GM18870 (cell line): ENCODE measurements around the gene PTGDR2.

Experiments
- ATAC-seq: cut with Tn5 transposase; IDR thresholded peaks from one replicate; pipeline ENCODE4 v1.9.1; 2021; ENCODE audit warnings: moderate library complexity; ENCODE audit not compliant: unreplicated experiment

The PTGDR2 gene

DNA sequence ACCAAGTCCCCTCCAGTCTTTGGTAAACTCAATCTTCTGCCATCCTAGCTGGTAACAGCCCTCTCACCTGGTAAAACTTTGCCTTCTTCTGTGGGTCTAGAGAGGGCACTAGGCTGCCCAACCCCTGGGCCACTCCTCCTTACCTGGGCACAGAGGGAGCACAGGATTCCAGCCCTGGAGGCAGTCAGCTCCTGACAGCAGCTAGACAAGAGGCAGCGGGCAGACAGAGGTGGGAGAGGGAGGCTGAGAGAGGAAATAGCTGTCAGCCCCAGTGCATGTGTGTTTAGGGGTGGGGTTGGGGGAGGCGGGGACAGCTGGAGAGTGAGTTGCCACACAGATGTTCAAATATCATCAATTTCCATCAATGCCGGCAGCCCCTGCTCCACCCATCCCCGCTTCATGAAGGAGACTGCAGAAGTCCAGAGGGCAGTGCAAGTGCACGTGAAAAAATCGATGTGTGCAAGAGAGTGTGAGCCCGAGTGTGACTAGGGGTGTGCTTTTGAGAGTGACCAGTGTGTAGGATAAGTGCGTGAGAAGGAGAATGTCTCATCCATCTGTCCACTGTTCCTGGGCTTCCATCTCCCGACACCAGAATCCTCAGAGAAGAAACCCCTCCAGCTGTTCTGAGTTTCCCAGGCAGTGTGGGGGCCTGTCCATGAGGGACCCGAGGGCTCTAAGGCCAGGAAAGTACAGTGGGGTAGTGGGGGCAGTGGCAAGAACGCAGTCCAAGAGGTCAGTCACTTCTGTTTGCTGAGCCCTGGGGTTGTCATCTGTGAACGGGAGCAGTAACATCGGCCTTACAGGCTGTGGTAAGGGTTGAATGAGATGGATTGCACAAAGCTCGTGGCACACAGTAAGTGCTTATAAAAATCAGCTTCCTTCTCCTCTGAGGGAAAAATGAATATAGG, at the start of gene PTGDR2:
TSS of gene PTGDR2 (minus strand) at position 225 of the 908 bp plus-strand sequence. CDS start 2,228 bp downstream, outside the sequence.
- no peak for ATAC-seq

GRCh38 chr11:60905047-60905446, 49.3 kb upstream of the PTGDR2 start:
- no peak for ATAC-seq

- no peak for ATAC-seq
These were observed 46.9 kb upstream of the PTGDR2 start for GRCh38 chr11:60902625-60903024.

GRCh38 chr11:60900673-60901404, 45.1 kb upstream of the PTGDR2 start:
- ATAC-seq = no peak

DNA sequence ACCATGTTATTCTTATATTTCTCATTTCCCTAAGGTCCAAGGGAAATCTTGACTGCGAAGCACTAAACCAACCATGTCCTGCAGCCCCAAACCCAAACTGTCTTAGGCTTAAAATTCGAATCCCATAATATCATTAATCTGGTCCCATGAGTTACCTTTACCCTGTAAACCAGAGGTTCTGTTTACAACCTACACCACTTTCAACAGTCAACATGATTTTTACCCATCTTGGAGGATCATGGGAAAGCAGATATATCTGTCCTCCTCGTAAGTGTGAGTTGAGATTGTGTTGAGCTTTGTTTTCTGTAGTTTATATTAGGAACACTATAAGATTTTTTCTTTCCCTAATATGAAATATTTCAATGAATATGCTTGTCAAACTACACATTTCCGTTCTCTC, 44.2 kb upstream of the PTGDR2 start:
- ATAC-seq = no peak

- ATAC-seq = no peak
These were observed 43.5 kb upstream of the PTGDR2 start for GRCh38 chr11:60899046-60899936.

DNA sequence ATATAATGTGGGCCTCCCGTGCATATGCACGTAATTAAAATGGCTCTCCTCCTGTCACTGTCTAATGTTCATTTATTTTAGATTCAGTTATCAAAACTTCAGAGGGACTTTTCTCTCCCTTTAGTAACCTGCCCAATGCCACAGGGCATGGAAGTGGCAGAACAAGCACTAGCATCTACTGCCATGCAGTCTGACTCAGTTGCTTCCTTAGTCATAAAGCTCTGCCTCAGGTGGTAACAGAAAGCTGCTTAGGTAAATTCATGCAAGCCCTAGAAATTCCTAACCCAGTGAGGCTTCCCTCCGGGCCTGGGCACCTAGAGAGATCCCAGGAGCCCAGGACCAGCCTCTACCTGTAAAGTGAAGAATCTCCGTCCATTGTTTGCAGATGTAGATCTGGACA, 41.7 kb upstream of the PTGDR2 start:
- ATAC-seq = no peak

GRCh38 chr11:60895687-60896086, 39.9 kb upstream of the PTGDR2 start:
- ATAC-seq = no peak

DNA sequence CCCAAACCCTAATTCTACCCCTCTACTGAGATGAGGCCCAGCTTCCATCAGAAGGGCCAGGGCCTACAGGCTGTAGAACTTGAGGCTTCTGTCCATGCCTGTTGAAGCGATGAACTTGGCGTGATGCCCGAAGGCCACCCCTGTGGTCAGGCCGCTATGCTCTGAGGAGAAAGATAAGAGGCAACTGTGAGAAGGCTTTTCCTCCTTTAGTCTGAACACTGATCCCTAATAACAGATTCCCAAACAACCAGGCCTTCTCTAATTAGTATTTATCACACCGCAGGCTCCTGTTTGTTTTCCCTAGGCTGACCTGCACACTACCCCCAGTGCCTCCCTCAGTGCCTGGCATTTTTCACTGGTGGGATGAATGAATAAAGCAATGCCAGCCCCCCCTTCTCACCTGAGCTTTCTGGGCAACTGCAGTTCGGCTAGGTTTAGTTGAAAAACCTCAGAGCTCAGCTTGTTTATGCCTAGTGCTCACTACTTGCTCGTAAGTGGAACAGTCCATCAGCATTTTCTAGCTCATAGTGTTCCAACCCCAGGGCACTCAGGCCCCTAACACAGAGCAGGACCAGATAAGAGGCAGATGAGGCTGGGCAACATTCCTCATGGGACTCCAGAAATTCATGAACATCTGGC, 35.5 kb upstream of the PTGDR2 start:
- ATAC-seq = no peak

DNA sequence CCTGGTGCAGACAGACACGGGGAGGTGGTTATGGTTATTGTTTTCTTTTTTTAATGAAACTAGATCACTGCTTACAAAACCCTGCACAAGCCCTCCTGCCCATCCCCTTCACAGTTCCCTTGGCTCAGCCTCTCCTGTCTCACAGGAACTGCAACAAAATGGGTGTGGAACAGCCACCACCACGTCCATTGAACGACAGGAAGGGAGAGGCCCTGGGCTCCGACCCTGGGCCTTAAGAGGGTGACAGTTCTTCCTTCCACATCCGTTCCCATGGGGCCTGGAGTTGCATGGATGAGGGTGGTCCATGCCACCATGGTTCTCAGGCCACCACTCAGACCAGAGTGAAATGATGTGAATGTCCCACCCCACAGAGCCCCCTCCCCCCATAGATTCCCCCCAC, 34.9 kb upstream of the PTGDR2 start:
- no peak for ATAC-seq

GRCh38 chr11:60889869-60890311, 34.1 kb upstream of the PTGDR2 start:
- ATAC-seq = no peak

DNA sequence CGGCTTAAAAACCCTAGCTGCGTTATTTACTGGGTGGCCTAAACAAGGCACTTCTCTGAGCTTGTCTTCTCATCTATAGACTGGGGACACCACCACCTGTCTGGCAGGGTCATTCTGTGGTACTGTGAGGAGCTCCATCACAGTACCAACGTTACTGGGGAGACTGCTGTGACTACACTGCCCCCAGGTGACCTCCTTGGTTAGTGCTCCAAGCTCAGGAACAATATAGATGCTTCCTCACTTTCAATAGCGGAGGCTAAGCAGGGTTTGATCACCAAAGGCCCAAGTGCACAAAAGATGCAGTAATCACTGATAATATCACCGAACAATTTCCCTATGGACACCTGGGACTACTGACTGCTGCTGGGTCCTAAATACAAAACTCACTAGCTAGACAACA, 31.8 kb upstream of the PTGDR2 start:
- ATAC-seq = no peak

DNA sequence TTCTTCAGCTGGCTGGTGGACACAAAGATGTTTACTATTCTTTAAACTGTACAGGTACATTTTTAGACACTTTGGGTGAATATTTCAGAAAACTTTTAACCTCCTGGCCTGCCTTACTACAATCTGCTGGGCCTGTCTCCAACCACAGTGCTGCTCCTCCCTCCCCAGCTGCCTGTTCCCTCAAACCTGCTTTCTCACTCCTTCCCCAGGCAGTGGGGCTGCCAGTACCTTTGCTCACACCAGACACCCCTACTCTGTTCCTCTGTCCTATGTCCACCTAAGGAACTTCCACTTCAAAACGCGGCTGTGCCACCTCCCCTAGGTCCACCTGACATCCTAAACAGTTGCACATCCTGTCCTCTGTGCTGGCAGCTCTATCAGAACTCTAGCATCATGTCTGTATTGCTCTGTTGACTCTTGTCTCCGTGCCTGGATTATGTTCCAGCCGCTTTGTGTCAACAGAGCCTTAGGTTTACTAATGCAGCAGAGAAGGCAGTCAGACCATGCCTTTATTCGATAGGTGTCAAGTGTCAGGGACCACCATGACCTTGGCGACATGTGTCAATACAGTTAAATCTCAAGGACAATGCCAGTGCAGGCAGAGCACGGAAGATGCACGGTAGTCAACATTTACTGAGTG, 25.0 kb upstream of the PTGDR2 start:
- no peak for ATAC-seq

- ATAC-seq = no peak
These were observed 24.3 kb upstream of the PTGDR2 start for GRCh38 chr11:60879971-60880588.

GRCh38 chr11:60879104-60879503, 23.4 kb upstream of the PTGDR2 start:
- ATAC-seq = no peak

DNA sequence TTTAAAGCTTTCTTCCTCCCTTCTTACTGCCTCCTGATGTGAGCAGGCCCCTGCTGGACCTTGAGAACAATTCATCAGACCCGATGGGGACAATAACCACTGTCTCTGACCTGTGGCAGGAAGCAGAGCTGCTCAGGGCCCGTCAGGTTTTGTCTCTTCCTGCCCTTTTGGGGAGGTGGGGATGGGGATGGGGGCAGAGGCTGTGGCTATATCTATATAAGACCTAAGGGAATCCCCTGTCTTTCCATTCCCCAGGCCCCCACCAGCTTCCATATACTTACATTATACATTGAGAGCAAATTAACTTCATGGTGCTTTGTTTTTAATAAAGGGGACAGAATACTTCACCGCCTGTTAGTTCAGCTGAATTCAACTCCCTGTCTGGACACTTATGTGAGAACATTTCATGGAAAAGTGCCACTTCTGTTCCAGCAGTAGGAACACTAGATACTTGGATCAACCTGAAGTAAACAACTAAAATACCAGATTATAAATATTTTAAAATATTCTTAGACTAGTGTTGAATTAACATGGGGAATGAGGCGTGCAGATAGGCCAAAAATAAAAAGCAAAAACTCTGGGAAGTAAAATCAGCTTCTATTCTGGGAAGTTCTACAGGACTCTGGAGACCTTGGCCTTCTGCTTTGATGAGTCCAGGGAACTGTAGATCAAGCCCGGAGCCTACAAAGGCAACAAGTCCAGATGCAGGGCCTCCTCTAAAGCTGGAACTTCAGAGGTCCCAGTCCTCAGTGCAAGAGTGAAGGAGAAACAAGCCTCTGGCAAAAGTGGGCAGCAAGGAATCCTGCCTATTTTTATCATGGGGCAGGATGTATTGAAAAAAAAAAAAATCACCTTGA, 22.7 kb upstream of the PTGDR2 start:
- ATAC-seq = no peak

- ATAC-seq = no peak
These were observed 20.4 kb upstream of the PTGDR2 start for GRCh38 chr11:60876168-60876485.

DNA sequence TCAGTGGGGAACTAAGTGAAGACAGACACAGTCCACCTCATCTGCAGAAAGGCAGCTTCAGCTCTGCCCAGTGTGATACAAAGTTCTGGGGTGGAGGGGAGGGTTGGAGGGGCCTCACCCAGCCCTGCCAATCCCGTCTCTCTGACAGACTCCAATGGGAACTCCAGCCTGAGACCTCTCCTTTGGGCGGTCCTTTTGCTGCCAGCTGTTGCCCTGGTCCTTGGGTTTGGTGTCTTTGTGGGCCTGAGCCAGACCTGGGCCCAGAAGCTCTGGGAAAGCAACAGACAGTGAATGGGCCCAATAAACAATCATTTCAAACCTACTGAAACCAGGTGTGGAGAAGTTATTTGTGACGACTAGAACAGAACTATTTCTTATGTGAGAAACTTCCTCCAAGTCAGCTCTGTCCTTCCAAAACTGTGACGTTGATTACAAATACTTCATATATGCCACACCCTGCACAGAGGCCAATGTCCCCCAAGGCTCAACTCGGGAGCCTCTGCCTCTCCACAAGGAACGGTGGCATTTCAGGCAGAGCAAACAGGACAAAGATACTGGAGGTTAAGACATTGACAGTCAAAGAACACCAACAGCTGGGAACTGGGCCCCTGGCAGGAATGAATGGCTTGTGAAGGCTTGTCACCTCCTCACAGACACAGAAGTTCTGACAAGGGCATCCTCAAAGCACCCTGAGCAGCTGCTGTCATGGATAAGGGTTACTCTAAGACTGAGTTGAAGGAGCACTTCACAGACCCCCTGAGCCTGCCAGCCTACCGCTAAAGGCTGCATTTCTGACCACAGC, 19.8 kb upstream of the PTGDR2 start:
- ATAC-seq = no peak
